HL-60 (cell line): Measurements from ENCODE around the gene PAM16.

Experiments used
- CTCF ChIP-seq: IDR thresholded peaks from one replicate; pipeline ENCODE4 v1.5.1; 2011; ENCODE audit warnings: low read length, control low read depth, inconsistent platforms; ENCODE audit not compliant: insufficient read depth
- GABPA ChIP-seq: IDR thresholded peaks from 2 replicates; pipeline ENCODE4 v1.6.1; 2012; ENCODE audit warnings: low read depth
- POLR2AphosphoS5 ChIP-seq: IDR thresholded peaks from 2 replicates; pipeline ENCODE4 v1.6.1; 2012; ENCODE audit warnings: low read depth

GRCh38 chr16:4295581-4295980 lies 55.5 kb downstream of the PAM16 start:
- no peak for TF ChIP-seq CTCF
- no peak for TF ChIP-seq GABPA
- no peak for TF ChIP-seq POLR2AphosphoS5
